Glomerular endothelial cell (primary cell): Measurements from ENCODE around the gene STOML1. TPM values are rescaled to one million over a fixed set of nuclear protein-coding genes. Genes with fewer than 3 reads are reported as not detected.
"Not testable (repeated sequence)": the region's sequence is repeated elsewhere in the genome, so short reads cannot be mapped to it uniquely, and the experiment has no call there.

Source experiments
- DNase-seq: peaks from one replicate; pipeline ENCODE4 v3.0.0-alpha.2; 2011; ENCODE audit warnings: low read depth, low spot score; ENCODE audit errors: extremely low read depth
- total RNA-seq: library from RNA; depleted of rRNA; stranded (reverse); fragments of >200 nt; gene quantifications from 2 replicates; pipeline ENCODE4 v1.2.3, GENCODE V29; 2015

The STOML1 gene
- total RNA-seq, 1 donor from 2014 or later, result 13.4 TPM

- DNase-seq, result no peak
Measured at GRCh38 chr15:73949496-73949895, 42.6 kb downstream of the STOML1 start.

- no peak for DNase-seq
Measured at GRCh38 chr15:73948982-73949381, 43.1 kb downstream of the STOML1 start.

- DNase-seq, result no peak
Measured at GRCh38 chr15:73948396-73948795, 43.7 kb downstream of the STOML1 start.

GRCh38 chr15:73947651-73948050 lies 44.4 kb downstream of the STOML1 start:
- DNase-seq, result no peak

- no peak for DNase-seq
Measured at GRCh38 chr15:73946795-73947370, 45.2 kb downstream of the STOML1 start.

GRCh38 chr15:73946046-73946721 lies 45.9 kb downstream of the STOML1 start:
- no peak for DNase-seq

- DNase-seq, result no peak
Measured at GRCh38 chr15:73945130-73945508, 47.0 kb downstream of the STOML1 start.

GRCh38 chr15:73944161-73945129 lies 47.6 kb downstream of the STOML1 start:
- no peak for DNase-seq

GRCh38 chr15:73942751-73943270 lies 49.3 kb downstream of the STOML1 start:
- no peak for DNase-seq

- DNase-seq, result no peak
Measured at GRCh38 chr15:73941871-73942635, 50.0 kb downstream of the STOML1 start.

GRCh38 chr15:73941449-73941848 lies 50.6 kb downstream of the STOML1 start:
- DNase-seq, result no peak

- DNase-seq, result no peak
Measured at GRCh38 chr15:73941044-73941443, 51.1 kb downstream of the STOML1 start.

- DNase-seq, result no peak
Measured at GRCh38 chr15:73940061-73940981, 51.8 kb downstream of the STOML1 start.

GRCh38 chr15:73939138-73939537 lies 53.0 kb downstream of the STOML1 start:
- no peak for DNase-seq

- DNase-seq, result not testable (repeated sequence)
Measured at GRCh38 chr15:73938516-73938915, 53.6 kb downstream of the STOML1 start.

GRCh38 chr15:73937726-73938125 lies 54.4 kb downstream of the STOML1 start:
- DNase-seq, result no peak

- DNase-seq, result no peak
Measured at GRCh38 chr15:73937296-73937695, 54.8 kb downstream of the STOML1 start.

GRCh38 chr15:73936588-73937290 lies 55.4 kb downstream of the STOML1 start:
- no peak for DNase-seq

GRCh38 chr15:73936181-73936580 lies 55.9 kb downstream of the STOML1 start:
- no peak for DNase-seq
